Brain microvascular endothelial cell (primary cell): ENCODE results near the gene CLEC9A.

Experiments used
- DNase-seq: peaks from one replicate; pipeline ENCODE4 v3.0.0-alpha.2; 2020
- H3K27ac ChIP-seq: fragments of 250-450 bp; sonication (Bioruptor Pico); 2 replicates; pipeline ENCODE4 v1.5.1; 2020; ENCODE audit warnings: mild to moderate bottlenecking, moderate library complexity
- H3K27me3 ChIP-seq: fragments of 250-450 bp; sonication (Bioruptor Pico); replicated peaks from 2 replicates; pipeline ENCODE4 v1.5.1; 2020; ENCODE audit warnings: mild to moderate bottlenecking
- H3K36me3 ChIP-seq: fragments of 250-450 bp; sonication (Bioruptor Pico); replicated peaks from 2 replicates; pipeline ENCODE4 v1.5.1; 2020; ENCODE audit warnings: mild to moderate bottlenecking
- H3K4me3 ChIP-seq: 2 replicates; pipeline ENCODE4 v1.5.1; 2011; ENCODE audit warnings: low read depth, mild to moderate bottlenecking, control low read depth, low read length, moderate library complexity
- in situ Hi-C: cut with HindIII; loops from 2 replicates; pipeline ENCODE4 v1.10.0; 2017; ENCODE audit warnings: low sequenced_read_pairs, low pct_ligation_motif_present
- TF ChIP-seq, protein P1 (sequence below): IDR thresholded peaks from 2 replicates; pipeline ENCODE4 v1.5.1; 2011; ENCODE audit warnings: low read depth, mild to moderate bottlenecking, moderate library complexity, low read length, control low read depth, inconsistent platforms; ENCODE audit errors: missing control alignments

CLEC9A gene

DNA sequence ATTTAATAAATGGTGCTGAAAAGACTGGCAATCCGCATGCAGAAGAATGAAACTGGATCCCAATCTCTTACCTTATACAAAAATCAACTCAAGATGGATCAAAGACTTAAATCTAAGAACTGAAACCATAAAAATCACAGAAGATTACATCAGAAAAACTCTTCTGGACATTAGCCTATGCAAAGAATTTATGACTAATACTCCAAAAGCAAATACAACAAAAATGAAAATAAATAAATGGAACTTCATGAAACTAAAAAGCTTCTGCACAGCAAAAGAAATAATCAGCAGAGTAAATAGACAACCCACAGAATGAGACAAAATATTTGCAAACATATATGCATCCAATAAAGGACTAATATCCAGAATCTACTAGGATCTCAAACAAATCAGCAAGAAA lies 82.6 kb downstream of the CLEC9A start:
- no peaks in the 10 kb centered on the region for H3K27me3 ChIP-seq
- H3K4me3 ChIP-seq: no peak overlapping the region
- H3K27ac ChIP-seq: no peak overlapping the region
- in situ Hi-C loops: no loop called here
- TF ChIP-seq, protein P1, sequence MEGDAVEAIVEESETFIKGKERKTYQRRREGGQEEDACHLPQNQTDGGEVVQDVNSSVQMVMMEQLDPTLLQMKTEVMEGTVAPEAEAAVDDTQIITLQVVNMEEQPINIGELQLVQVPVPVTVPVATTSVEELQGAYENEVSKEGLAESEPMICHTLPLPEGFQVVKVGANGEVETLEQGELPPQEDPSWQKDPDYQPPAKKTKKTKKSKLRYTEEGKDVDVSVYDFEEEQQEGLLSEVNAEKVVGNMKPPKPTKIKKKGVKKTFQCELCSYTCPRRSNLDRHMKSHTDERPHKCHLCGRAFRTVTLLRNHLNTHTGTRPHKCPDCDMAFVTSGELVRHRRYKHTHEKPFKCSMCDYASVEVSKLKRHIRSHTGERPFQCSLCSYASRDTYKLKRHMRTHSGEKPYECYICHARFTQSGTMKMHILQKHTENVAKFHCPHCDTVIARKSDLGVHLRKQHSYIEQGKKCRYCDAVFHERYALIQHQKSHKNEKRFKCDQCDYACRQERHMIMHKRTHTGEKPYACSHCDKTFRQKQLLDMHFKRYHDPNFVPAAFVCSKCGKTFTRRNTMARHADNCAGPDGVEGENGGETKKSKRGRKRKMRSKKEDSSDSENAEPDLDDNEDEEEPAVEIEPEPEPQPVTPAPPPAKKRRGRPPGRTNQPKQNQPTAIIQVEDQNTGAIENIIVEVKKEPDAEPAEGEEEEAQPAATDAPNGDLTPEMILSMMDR: no peak
- DNase-seq: no peak
- no peaks in the 10 kb centered on the region for H3K36me3 ChIP-seq

DNA sequence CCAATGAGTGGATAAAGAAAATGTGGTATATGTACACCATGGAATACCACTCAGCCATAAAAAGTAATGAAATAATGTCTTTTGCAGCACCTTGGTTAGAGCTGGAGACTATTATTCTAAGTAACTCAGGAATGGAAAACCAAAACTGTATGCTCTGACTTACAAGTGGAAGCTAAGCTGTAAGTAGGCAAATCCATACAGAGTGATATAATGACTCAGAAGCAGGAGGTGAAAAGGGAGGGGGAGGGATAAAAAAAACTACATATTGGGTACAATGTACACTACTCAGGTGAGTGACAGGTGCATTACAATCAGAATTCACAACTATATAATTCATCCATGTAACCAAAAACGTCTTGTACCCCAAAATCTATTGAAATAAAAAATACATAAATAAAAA lies 83.4 kb downstream of the CLEC9A start:
- Histone ChIP-seq H3K4me3 (no peak overlapping the region), H3K36me3 (no peaks in the 10 kb centered on the region), H3K27ac (no peak overlapping the region), H3K27me3 (no peaks in the 10 kb centered on the region)
- in situ Hi-C loops: no loop called here
- TF ChIP-seq, protein P1: no peak
- DNase-seq: no peak

DNA sequence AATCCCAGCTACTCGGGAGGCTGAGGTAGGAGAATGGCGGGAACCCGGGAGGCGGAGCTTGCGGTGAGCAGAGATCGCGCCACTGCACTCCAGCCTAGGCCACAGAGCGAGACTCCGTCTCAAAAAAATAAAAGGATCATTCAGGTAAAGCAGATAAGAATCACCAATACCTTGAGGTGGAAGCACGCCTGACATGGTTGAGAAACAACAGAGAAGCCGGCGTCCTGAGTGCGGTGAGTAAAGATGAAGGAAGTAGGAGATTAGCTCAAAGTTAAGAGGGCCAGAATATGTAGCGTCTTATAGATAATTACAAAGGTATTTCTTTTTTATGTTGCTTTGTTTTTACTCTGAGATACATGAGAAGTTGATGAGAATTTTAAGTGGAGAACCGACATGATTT lies 84.8 kb downstream of the CLEC9A start:
- DNase-seq: no peak
- in situ Hi-C loops: no loop called here
- TF ChIP-seq, protein P1: no peak

More for the DNA sequence above, 84.8 kb downstream of the CLEC9A start:
- Histone ChIP-seq H3K27ac (no peak overlapping the region), H3K36me3 (no peaks in the 10 kb centered on the region), H3K27me3 (no peaks in the 10 kb centered on the region), H3K4me3 (no peak overlapping the region)
